NCI-H187 (cell line): ENCODE data around the gene SMARCD1.

Experiments
- DNase-seq, 2 experiments: peaks; one replicate each; lab custom pipeline; 2025; lab: John Stamatoyannopoulos, UW

Gene SMARCD1

GRCh38 chr12:50057000-50057841 is 27.9 kb upstream of the SMARCD1 start, which contains the start of gene ASIC1:
Gene ASIC1, plus strand, starts transcription at chr12:50057596. Its CDS starts 1,171 bp downstream, at chr12:50058767.
- DNase-seq, result peak; percentile 68 to 77

- no peak for DNase-seq
Measured at GRCh38 chr12:50057896-50058670, 27.1 kb upstream of the SMARCD1 start.

- peak; percentile 14 to 59 for DNase-seq
Measured at GRCh38 chr12:50058743-50059312, 26.3 kb upstream of the SMARCD1 start.

GRCh38 chr12:50059440-50060119 is 25.6 kb upstream of the SMARCD1 start:
- DNase-seq, result no peak

- DNase-seq, result no peak
Measured at GRCh38 chr12:50060120-50060468, 25.0 kb upstream of the SMARCD1 start.

GRCh38 chr12:50061171-50061570 is 24.0 kb upstream of the SMARCD1 start:
- no peak for DNase-seq

- no peak for DNase-seq
Measured at GRCh38 chr12:50061946-50062686, 23.0 kb upstream of the SMARCD1 start.

- DNase-seq, result no peak
Measured at GRCh38 chr12:50062728-50063460, 22.2 kb upstream of the SMARCD1 start.

- no peak for DNase-seq
Measured at GRCh38 chr12:50065726-50066310, 19.3 kb upstream of the SMARCD1 start.

GRCh38 chr12:50066402-50066801 is 18.7 kb upstream of the SMARCD1 start:
- no peak for DNase-seq

- no peak for DNase-seq
Measured at GRCh38 chr12:50069069-50069468, 16.1 kb upstream of the SMARCD1 start.

- DNase-seq, result no peak
Measured at GRCh38 chr12:50069539-50069938, 15.6 kb upstream of the SMARCD1 start.

GRCh38 chr12:50070314-50071060 is 14.7 kb upstream of the SMARCD1 start:
- peak; percentile 26 to 60 for DNase-seq

GRCh38 chr12:50072198-50072907 is 12.8 kb upstream of the SMARCD1 start:
- no peak for DNase-seq

GRCh38 chr12:50073206-50073605 is 11.9 kb upstream of the SMARCD1 start:
- no peak for DNase-seq

- DNase-seq, result no peak
Measured at GRCh38 chr12:50073712-50074111, 11.4 kb upstream of the SMARCD1 start.

GRCh38 chr12:50074936-50075807 is 10.0 kb upstream of the SMARCD1 start:
- DNase-seq, result peak; percentile 46 to 48

- DNase-seq, result no peak
Measured at GRCh38 chr12:50075808-50076170, 9.4 kb upstream of the SMARCD1 start.
